Endothelial cell (in vitro differentiated cells): ENCODE data around the gene PRR19. TPM values are rescaled to one million over a fixed set of nuclear protein-coding genes. Genes with fewer than 3 reads are reported as not detected.

Experiments
- DNase-seq: peaks from one replicate; pipeline ENCODE4 v3.0.0; 2021; ENCODE audit warnings: low spot score
- H3K27ac Mint-ChIP-seq: one replicate; pipeline ENCODE4 v1.8.0; 2021; ENCODE audit warnings: mixed read lengths, inconsistent platforms; ENCODE audit not compliant: unreplicated experiment
- H3K27me3 Mint-ChIP-seq: one replicate; pipeline ENCODE4 v1.8.0; 2021; ENCODE audit warnings: mild to moderate bottlenecking, moderate library complexity, mixed read lengths, inconsistent platforms; ENCODE audit not compliant: unreplicated experiment
- H3K36me3 Mint-ChIP-seq: one replicate; pipeline ENCODE4 v1.8.0; 2021; ENCODE audit warnings: mild to moderate bottlenecking, low read depth, mixed read lengths, inconsistent platforms; ENCODE audit not compliant: unreplicated experiment
- H3K4me1 Mint-ChIP-seq: one replicate; pipeline ENCODE4 v1.8.0; 2021; ENCODE audit warnings: mild to moderate bottlenecking, mixed read lengths, inconsistent platforms; ENCODE audit not compliant: unreplicated experiment
- H3K4me3 Mint-ChIP-seq: one replicate; pipeline ENCODE4 v1.8.0; 2021; ENCODE audit warnings: mild to moderate bottlenecking, mixed read lengths, inconsistent platforms; ENCODE audit not compliant: unreplicated experiment
- H3K9me3 Mint-ChIP-seq: one replicate; pipeline ENCODE4 v1.8.0; 2021; ENCODE audit warnings: mixed read lengths, inconsistent platforms; ENCODE audit not compliant: unreplicated experiment
- CTCF ChIP-seq: fragments of 200-600 bp; sonication (generic); IDR thresholded peaks from one replicate; pipeline ENCODE4 v1.5.0; 2021; ENCODE audit warnings: antibody characterized with exemption; ENCODE audit not compliant: unreplicated experiment
- total RNA-seq: library from RNA; stranded (reverse); fragmentation: NEBNext Ultra II Directional; extraction: Animal tissue kit (Norgen Biotek cat#: 25700); gene quantifications from one replicate; pipeline ENCODE4 v1.2.1, GENCODE V29; 2021; ENCODE audit not compliant: unreplicated experiment

Gene PRR19
- total RNA-seq, 1 donor from 2014 or later = 1.1 TPM

DNA sequence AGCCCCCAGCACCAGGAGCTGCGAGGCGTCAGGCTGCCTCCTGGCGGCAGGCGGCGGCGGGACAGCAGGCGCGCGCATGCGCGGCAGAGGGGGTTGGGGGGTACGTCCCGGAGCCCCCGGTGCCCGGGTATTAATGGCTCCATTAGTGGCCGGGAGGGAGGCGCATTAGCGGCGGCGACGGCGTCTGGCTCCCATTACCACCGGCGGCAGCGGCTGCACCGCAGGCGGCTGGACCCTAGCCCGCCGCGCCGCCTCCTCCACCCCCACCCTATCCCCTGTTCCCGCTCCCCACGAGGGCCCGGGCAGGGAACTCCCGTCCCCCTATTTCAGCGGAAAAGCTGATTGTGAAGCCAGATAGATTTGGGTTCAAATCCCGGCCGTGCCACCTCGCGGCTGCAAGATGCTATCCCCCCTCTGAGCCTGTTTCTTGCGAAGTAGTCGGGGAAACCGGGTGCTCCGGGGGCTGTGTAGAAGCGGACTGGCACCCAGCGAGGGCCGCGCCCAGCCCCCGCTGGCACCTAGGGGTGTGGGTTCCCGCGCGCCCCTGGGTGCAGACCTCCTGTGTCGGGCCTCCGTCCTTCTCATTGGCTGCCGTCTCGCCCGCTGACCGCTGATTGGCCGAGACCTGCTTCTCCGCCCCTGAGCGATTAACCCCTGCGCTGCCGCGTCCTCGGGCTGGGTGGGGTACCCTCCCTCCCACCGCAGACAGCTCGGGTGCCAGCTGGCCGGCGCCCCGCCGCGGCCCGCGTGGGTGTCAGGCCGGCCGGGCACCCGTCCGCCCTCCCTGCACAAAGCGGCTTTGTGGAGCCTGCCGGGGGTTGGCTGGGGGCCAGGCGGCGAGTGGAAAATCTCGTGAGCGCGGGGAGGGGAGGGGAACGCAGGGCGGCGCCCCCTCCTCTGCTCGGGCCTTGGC is 21.8 kb upstream of the PRR19 start:
- Mint-ChIP-seq H3K27ac (no peak overlapping the region), H3K36me3 (peaks cover 15% of the 10 kb centered on the region)
- DNase-seq = peak; percentile 80

DNA sequence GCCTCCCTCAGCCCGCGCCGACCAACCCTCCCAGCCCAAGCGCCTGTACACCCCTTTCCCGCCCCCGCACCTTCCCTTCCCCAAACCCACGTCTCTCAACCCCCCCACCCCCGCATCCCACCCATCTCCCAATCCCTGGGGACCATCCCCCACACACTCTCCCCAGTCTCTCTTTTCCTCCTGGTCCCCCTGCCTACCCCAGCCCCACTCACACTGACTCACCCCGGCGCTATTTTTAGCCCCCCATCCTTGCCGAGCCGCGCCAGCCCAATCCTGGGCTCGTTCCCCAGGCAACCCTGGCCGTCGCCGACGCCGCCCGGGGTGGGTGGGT is 21.2 kb upstream of the PRR19 start:
- H3K4me3 Mint-ChIP-seq = no peak overlapping the region
- no peak for DNase-seq
- peaks cover 45% of the 10 kb centered on the region for H3K4me1 Mint-ChIP-seq
- H3K27ac Mint-ChIP-seq = no peak overlapping the region
- peaks cover 10% of the 10 kb centered on the region for H3K27me3 Mint-ChIP-seq
- no peak for TF ChIP-seq CTCF
- peaks cover 14% of the 10 kb centered on the region for H3K36me3 Mint-ChIP-seq
- no peaks in the 10 kb centered on the region for H3K9me3 Mint-ChIP-seq

More for the DNA sequence above, 21.8 kb upstream of the PRR19 start:
- H3K27me3 Mint-ChIP-seq = peaks cover 9% of the 10 kb centered on the region
- peak overlapping the region; percentile 94 for H3K4me3 Mint-ChIP-seq
- peak; percentile 84 for TF ChIP-seq CTCF
- H3K4me1 Mint-ChIP-seq = peaks cover 39% of the 10 kb centered on the region
- no peaks in the 10 kb centered on the region for H3K9me3 Mint-ChIP-seq

DNA sequence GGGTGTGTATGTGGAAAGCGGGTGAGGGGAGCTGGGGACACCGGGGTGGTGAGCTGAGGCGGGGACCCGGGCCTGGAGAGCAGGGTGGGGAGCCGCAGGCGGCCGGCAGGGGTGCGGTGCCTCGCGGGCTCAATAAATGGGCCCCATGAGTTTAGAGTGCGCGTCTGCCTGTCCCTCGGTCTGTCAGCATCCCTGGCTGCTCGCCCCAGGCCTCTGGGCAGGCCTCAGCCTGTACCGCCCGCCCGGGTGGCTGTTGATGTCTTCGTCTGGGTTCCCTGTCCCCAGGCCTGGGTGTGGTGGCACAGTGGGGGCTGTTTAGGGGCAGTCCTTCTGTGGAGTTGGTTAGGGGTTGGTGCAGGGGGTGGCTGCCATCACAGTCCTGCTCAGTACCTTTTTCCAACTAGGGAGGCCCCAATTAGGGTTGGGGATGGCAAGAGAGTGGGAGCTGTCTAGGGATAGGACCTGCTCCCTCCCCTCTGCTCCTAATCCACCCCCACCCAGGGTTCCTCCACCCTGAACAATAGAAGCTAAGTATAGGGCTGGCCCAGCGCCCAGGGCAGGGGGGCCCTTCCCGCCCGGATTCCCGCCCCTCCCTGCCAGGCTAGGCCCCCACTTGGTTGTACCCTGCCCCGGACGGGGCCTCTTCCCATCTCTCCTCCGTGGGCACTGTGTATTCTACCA is 20.6 kb upstream of the PRR19 start:
- H3K36me3 Mint-ChIP-seq = peaks cover 14% of the 10 kb centered on the region
- H3K4me1 Mint-ChIP-seq = peaks cover 46% of the 10 kb centered on the region
- no peak for TF ChIP-seq CTCF
- peaks cover 13% of the 10 kb centered on the region for H3K27me3 Mint-ChIP-seq
- DNase-seq = no peak
- H3K27ac Mint-ChIP-seq = no peak overlapping the region
- H3K4me3 Mint-ChIP-seq = peak overlapping the region; percentile 85
- no peaks in the 10 kb centered on the region for H3K9me3 Mint-ChIP-seq

DNA sequence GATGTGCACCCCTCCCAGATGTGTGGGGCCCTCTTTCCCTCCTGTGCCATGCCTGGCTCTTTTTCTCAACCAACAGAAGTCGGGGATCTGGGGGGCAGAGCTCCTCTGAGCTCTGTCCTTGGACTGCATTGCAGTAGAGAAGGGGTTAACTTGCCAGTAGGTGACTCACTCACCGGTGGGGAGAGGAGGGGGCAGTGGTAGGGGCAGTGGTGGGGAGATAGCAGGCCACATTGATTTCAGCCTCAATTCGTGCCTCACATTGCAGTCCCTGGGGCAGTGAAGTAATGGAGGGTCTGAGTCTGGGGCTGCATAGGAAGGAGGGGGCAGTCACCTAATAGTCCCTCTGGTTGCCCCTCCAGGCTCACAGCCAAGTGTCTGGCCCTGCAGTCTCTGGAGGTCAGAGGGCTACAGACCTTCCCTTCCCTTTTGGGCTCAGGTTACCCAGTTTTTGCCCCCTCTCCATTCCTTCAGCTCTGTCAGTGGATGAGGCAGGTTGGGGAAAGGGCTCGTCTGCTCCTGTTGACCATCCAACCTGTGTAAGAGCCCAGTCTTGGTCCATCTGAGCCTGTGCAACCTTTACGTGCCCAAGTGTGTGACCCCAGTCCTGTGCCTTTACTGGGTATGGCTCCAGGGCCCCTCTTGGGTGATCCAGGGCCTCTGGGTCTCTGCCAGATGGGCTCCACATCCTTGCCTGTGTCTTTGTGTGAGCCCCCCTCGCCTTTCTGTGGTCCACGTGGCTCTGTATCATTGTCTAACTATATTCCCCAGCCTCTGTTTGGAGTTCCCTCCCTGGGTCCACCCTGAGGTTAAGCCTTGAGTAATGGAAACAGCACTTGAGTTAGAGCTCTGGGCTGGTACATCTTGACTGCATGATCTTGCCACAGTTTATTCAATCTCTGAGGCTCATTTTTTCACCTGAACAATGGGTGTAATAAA is 19.8 kb upstream of the PRR19 start:
- no peak for DNase-seq
- peaks cover 47% of the 10 kb centered on the region for H3K4me1 Mint-ChIP-seq
- H3K27me3 Mint-ChIP-seq = peaks cover 13% of the 10 kb centered on the region
- H3K36me3 Mint-ChIP-seq = peaks cover 12% of the 10 kb centered on the region
- no peak for TF ChIP-seq CTCF
- H3K27ac Mint-ChIP-seq = peak overlapping the region; percentile 48
- no peaks in the 10 kb centered on the region for H3K9me3 Mint-ChIP-seq
- H3K4me3 Mint-ChIP-seq = peak overlapping the region; percentile 84
